Esophagus muscularis mucosa (tissue), 3 donors: Measurements from ENCODE around the gene KLK4.

Source experiments
- CTCF ChIP-seq, 3 experiments: fragments of 200-600 bp in 2 of 3; fragments of 450-650 bp in 1 of 3; sonication (generic) in 2 of 3; IDR thresholded peaks; one replicate each; pipeline ENCODE4 v1.5.1; 2017 to 2019; ENCODE audit warnings: antibody characterized with exemption in 3 of 3, mild to moderate bottlenecking in 2 of 3, moderate library complexity in 1 of 3
- POLR2AphosphoS5 ChIP-seq, 2 donors: sonication (generic); formaldehyde crosslinking; IDR thresholded peaks; one replicate each; pipeline ENCODE4 v1.6.1; 2017; ENCODE audit warnings: antibody characterized with exemption in 2 of 2

- TF ChIP-seq CTCF (IDR thresholded peaks at IDR 0.05) = no peak
- TF ChIP-seq POLR2AphosphoS5 (IDR thresholded peaks at IDR 0.05) = no peak
These were observed 473 bp downstream of the KLK4 start for GRCh38 chr19:50910722-50911121.
